ENCODE data around the gene ELL2.

- no peak for TF ChIP-seq CTCF (IDR thresholded peaks at IDR 0.05)
- no peak for TF ChIP-seq EZH2phosphoT487 (IDR thresholded peaks at IDR 0.05)
- TF ChIP-seq EZH2 (IDR thresholded peaks at IDR 0.05), result no peak
Measured at GRCh38 chr5:95918421-95919006, 43.1 kb downstream of the ELL2 start.

Measured in neural progenitor cell (in vitro differentiated cells).